ENCODE data around the gene PHEX.
A peak's percentile ranks its signal among the peaks of the same experiment; 100 is the strongest.

PHEX gene

GRCh38 chrX:22025751-22026150 is 6.4 kb upstream of the PHEX start:
- H3K4me3 Mint-ChIP-seq: no peak overlapping the region

GRCh38 chrX:22026731-22027130 is 5.4 kb upstream of the PHEX start:
- Mint-ChIP-seq H3K4me3 (no peak overlapping the region), H3K27ac (no peak overlapping the region), H3K36me3 (no peaks in the 10 kb centered on the region), H3K4me1 (no peaks in the 10 kb centered on the region), H3K9me3 (no peaks in the 10 kb centered on the region), H3K27me3 (no peaks in the 10 kb centered on the region)
- CTCF ChIA-PET: interaction anchor here (1.2 kb wide), 1 partner anchor 41 kb away, joined by 3 read pairs; no protein-coding TSS in a partner anchor
- DNase-seq: no peak

More at GRCh38 chrX:22025751-22026150, 6.4 kb upstream of the PHEX start:
- Mint-ChIP-seq H3K36me3 (no peaks in the 10 kb centered on the region), H3K9me3 (no peaks in the 10 kb centered on the region), H3K27me3 (no peaks in the 10 kb centered on the region), H3K27ac (no peak overlapping the region), H3K4me1 (no peaks in the 10 kb centered on the region)
- CTCF ChIA-PET: interaction anchor here (1.2 kb wide), 1 partner anchor 40 kb away, joined by 3 read pairs; no protein-coding TSS in a partner anchor
- no peak for DNase-seq

- no peaks in the 10 kb centered on the region for H3K9me3 Mint-ChIP-seq
- H3K4me3 Mint-ChIP-seq: no peak overlapping the region
- no peak for DNase-seq
- H3K27me3 Mint-ChIP-seq: no peaks in the 10 kb centered on the region
- H3K4me1 Mint-ChIP-seq: no peaks in the 10 kb centered on the region
- no peak overlapping the region for H3K27ac Mint-ChIP-seq
- CTCF ChIA-PET: no interaction called here
- no peaks in the 10 kb centered on the region for H3K36me3 Mint-ChIP-seq
Observed at GRCh38 chrX:22032506-22032905, 381 bp downstream of the PHEX start.

GRCh38 chrX:22033818-22034217 is 1.7 kb downstream of the PHEX start:
- no peak overlapping the region for H3K4me3 Mint-ChIP-seq
- no peaks in the 10 kb centered on the region for H3K27me3 Mint-ChIP-seq
- H3K4me1 Mint-ChIP-seq: no peaks in the 10 kb centered on the region
- CTCF ChIA-PET: no interaction called here
- no peaks in the 10 kb centered on the region for H3K36me3 Mint-ChIP-seq
- no peaks in the 10 kb centered on the region for H3K9me3 Mint-ChIP-seq
- no peak overlapping the region for H3K27ac Mint-ChIP-seq
- DNase-seq: no peak

- CTCF ChIA-PET: interaction anchor here (1.2 kb wide), 1 partner anchor 162 kb away, joined by 3 read pairs; no protein-coding TSS in a partner anchor
- Mint-ChIP-seq H3K36me3 (no peaks in the 10 kb centered on the region), H3K4me1 (no peaks in the 10 kb centered on the region), H3K9me3 (no peaks in the 10 kb centered on the region), H3K27ac (no peak overlapping the region), H3K27me3 (no peaks in the 10 kb centered on the region), H3K4me3 (no peak overlapping the region)
- DNase-seq: no peak
Observed at GRCh38 chrX:22035236-22035635, 3.1 kb downstream of the PHEX start.

- Mint-ChIP-seq H3K27me3 (no peaks in the 10 kb centered on the region), H3K27ac (no peak overlapping the region), H3K4me1 (no peaks in the 10 kb centered on the region), H3K4me3 (no peak overlapping the region), H3K36me3 (no peaks in the 10 kb centered on the region), H3K9me3 (no peaks in the 10 kb centered on the region)
- no peak for DNase-seq
- CTCF ChIA-PET: no interaction called here
Observed at GRCh38 chrX:22037225-22037624, 5.1 kb downstream of the PHEX start.

- CTCF ChIA-PET: no interaction called here
- no peaks in the 10 kb centered on the region for H3K9me3 Mint-ChIP-seq
- no peaks in the 10 kb centered on the region for H3K36me3 Mint-ChIP-seq
- H3K4me3 Mint-ChIP-seq: no peak overlapping the region
- H3K4me1 Mint-ChIP-seq: no peaks in the 10 kb centered on the region
- no peak for DNase-seq
- no peaks in the 10 kb centered on the region for H3K27me3 Mint-ChIP-seq
- no peak overlapping the region for H3K27ac Mint-ChIP-seq
Observed at GRCh38 chrX:22037911-22038537, 5.9 kb downstream of the PHEX start.

GRCh38 chrX:22039541-22039940 is 7.4 kb downstream of the PHEX start:
- CTCF ChIA-PET: no interaction called here
- Mint-ChIP-seq H3K4me3 (no peak overlapping the region), H3K4me1 (no peaks in the 10 kb centered on the region), H3K27me3 (no peaks in the 10 kb centered on the region), H3K27ac (no peak overlapping the region), H3K9me3 (no peaks in the 10 kb centered on the region), H3K36me3 (no peaks in the 10 kb centered on the region)
- DNase-seq: no peak

GRCh38 chrX:22040184-22040583 is 8.1 kb downstream of the PHEX start:
- H3K4me3 Mint-ChIP-seq: no peak overlapping the region
- CTCF ChIA-PET: no interaction called here
- no peaks in the 10 kb centered on the region for H3K9me3 Mint-ChIP-seq
- H3K4me1 Mint-ChIP-seq: no peaks in the 10 kb centered on the region
- H3K36me3 Mint-ChIP-seq: no peaks in the 10 kb centered on the region
- H3K27me3 Mint-ChIP-seq: no peaks in the 10 kb centered on the region
- H3K27ac Mint-ChIP-seq: peak overlapping the region; percentile 59
- DNase-seq: no peak

- CTCF ChIA-PET: no interaction called here
- H3K27ac Mint-ChIP-seq: no peak overlapping the region
Observed at GRCh38 chrX:22041907-22042530, 9.9 kb downstream of the PHEX start.

GRCh38 chrX:22043872-22044271 is 11.7 kb downstream of the PHEX start:
- H3K9me3 Mint-ChIP-seq: no peaks in the 10 kb centered on the region
- no peaks in the 10 kb centered on the region for H3K27me3 Mint-ChIP-seq
- H3K4me1 Mint-ChIP-seq: no peaks in the 10 kb centered on the region
- CTCF ChIA-PET: no interaction called here
- no peaks in the 10 kb centered on the region for H3K36me3 Mint-ChIP-seq
- no peak overlapping the region for H3K27ac Mint-ChIP-seq
- no peak for DNase-seq
- no peak overlapping the region for H3K4me3 Mint-ChIP-seq

More at GRCh38 chrX:22041907-22042530, 9.9 kb downstream of the PHEX start:
- H3K36me3 Mint-ChIP-seq: no peaks in the 10 kb centered on the region
- H3K4me1 Mint-ChIP-seq: no peaks in the 10 kb centered on the region
- DNase-seq: no peak
- H3K9me3 Mint-ChIP-seq: no peaks in the 10 kb centered on the region
- H3K4me3 Mint-ChIP-seq: no peak overlapping the region
- H3K27me3 Mint-ChIP-seq: no peaks in the 10 kb centered on the region

- H3K4me1 Mint-ChIP-seq: no peaks in the 10 kb centered on the region
- no peaks in the 10 kb centered on the region for H3K9me3 Mint-ChIP-seq
- no peak overlapping the region for H3K4me3 Mint-ChIP-seq
- no peak overlapping the region for H3K27ac Mint-ChIP-seq
- no peak for DNase-seq
- no peaks in the 10 kb centered on the region for H3K27me3 Mint-ChIP-seq
- no peaks in the 10 kb centered on the region for H3K36me3 Mint-ChIP-seq
- CTCF ChIA-PET: no interaction called here
Observed at GRCh38 chrX:22047468-22047867, 15.3 kb downstream of the PHEX start.

- no peak overlapping the region for H3K27ac Mint-ChIP-seq
- no peaks in the 10 kb centered on the region for H3K36me3 Mint-ChIP-seq
- no peaks in the 10 kb centered on the region for H3K4me1 Mint-ChIP-seq
- CTCF ChIA-PET: no interaction called here
- H3K4me3 Mint-ChIP-seq: no peak overlapping the region
- DNase-seq: no peak
- no peaks in the 10 kb centered on the region for H3K9me3 Mint-ChIP-seq
- H3K27me3 Mint-ChIP-seq: no peaks in the 10 kb centered on the region
Observed at GRCh38 chrX:22053481-22053880, 21.4 kb downstream of the PHEX start.

GRCh38 chrX:22056235-22056634 is 24.1 kb downstream of the PHEX start:
- peaks cover 13% of the 10 kb centered on the region for H3K4me1 Mint-ChIP-seq
- H3K4me3 Mint-ChIP-seq: no peak overlapping the region
- no peaks in the 10 kb centered on the region for H3K27me3 Mint-ChIP-seq
- H3K36me3 Mint-ChIP-seq: no peaks in the 10 kb centered on the region
- no peak for DNase-seq
- H3K9me3 Mint-ChIP-seq: no peaks in the 10 kb centered on the region
- CTCF ChIA-PET: interaction anchor here (1.9 kb wide), 1 partner anchor 71 kb away, joined by 6 read pairs; no protein-coding TSS in a partner anchor
- H3K27ac Mint-ChIP-seq: no peak overlapping the region

GRCh38 chrX:22057667-22058066 is 25.5 kb downstream of the PHEX start:
- Mint-ChIP-seq H3K9me3 (no peaks in the 10 kb centered on the region), H3K4me3 (no peak overlapping the region)

More at GRCh38 chrX:22057667-22058066, 25.5 kb downstream of the PHEX start:
- Mint-ChIP-seq H3K4me1 (peaks cover 13% of the 10 kb centered on the region), H3K27ac (no peak overlapping the region), H3K27me3 (no peaks in the 10 kb centered on the region), H3K36me3 (no peaks in the 10 kb centered on the region)
- DNase-seq: no peak
- CTCF ChIA-PET: no interaction called here

All from activated naive CD4-positive, alpha-beta T cell treated with anti-CD3 and anti-CD28 coated beads, Interleukin-2, amount 10 ng/mL, durations not matched to agents 7 days and 5 days (primary cell).